ENCODE measurements around the gene CAMKMT.

The CAMKMT gene

GRCh38 chr2:44718431-44718830 is 356.7 kb downstream of the CAMKMT start:
- in situ Hi-C loops (cut with HindIII; ENCODE audit: low sequenced_read_pairs): loop anchor here (5.0 kb wide), 1 partner anchor 84 kb away; no protein-coding TSS in a partner anchor

GRCh38 chr2:44719562-44719961 is 357.8 kb downstream of the CAMKMT start:
- in situ Hi-C loops (cut with HindIII; ENCODE audit: low sequenced_read_pairs): loop anchor here (5.0 kb wide), 1 partner anchor 83 kb away; no protein-coding TSS in a partner anchor

GRCh38 chr2:44722026-44722625 is 360.4 kb downstream of the CAMKMT start:
- in situ Hi-C loops (cut with HindIII; ENCODE audit: low sequenced_read_pairs): no loop called here

- in situ Hi-C loops (cut with HindIII; ENCODE audit: low sequenced_read_pairs): no loop called here
These were observed 362.2 kb downstream of the CAMKMT start for GRCh38 chr2:44723921-44724320.

GRCh38 chr2:44730593-44730992 is 368.8 kb downstream of the CAMKMT start:
- in situ Hi-C loops (cut with HindIII; ENCODE audit: low sequenced_read_pairs): no loop called here

GRCh38 chr2:44731505-44731904 is 369.8 kb downstream of the CAMKMT start:
- in situ Hi-C loops (cut with HindIII; ENCODE audit: low sequenced_read_pairs): no loop called here

- in situ Hi-C loops (cut with HindIII; ENCODE audit: low sequenced_read_pairs): no loop called here
These were observed 374.7 kb downstream of the CAMKMT start for GRCh38 chr2:44736270-44736942.

GRCh38 chr2:44740678-44741077 is 378.9 kb downstream of the CAMKMT start:
- in situ Hi-C loops (cut with HindIII; ENCODE audit: low sequenced_read_pairs): no loop called here

GRCh38 chr2:44741507-44741906 is 379.8 kb downstream of the CAMKMT start:
- in situ Hi-C loops (cut with HindIII; ENCODE audit: low sequenced_read_pairs): no loop called here

GRCh38 chr2:44742057-44742456 is 380.3 kb downstream of the CAMKMT start:
- in situ Hi-C loops (cut with HindIII; ENCODE audit: low sequenced_read_pairs): no loop called here

- in situ Hi-C loops (cut with HindIII; ENCODE audit: low sequenced_read_pairs): no loop called here
These were observed 381.7 kb downstream of the CAMKMT start for GRCh38 chr2:44743473-44743872.

- in situ Hi-C loops (cut with HindIII; ENCODE audit: low sequenced_read_pairs): no loop called here
These were observed 383.5 kb downstream of the CAMKMT start for GRCh38 chr2:44744961-44745892.

- in situ Hi-C loops (cut with HindIII; ENCODE audit: low sequenced_read_pairs): no loop called here
These were observed 384.4 kb downstream of the CAMKMT start for GRCh38 chr2:44745922-44746766.

GRCh38 chr2:44746856-44747615 is 385.3 kb downstream of the CAMKMT start:
- in situ Hi-C loops (cut with HindIII; ENCODE audit: low sequenced_read_pairs): no loop called here

- in situ Hi-C loops (cut with HindIII; ENCODE audit: low sequenced_read_pairs): no loop called here
These were observed 386.0 kb downstream of the CAMKMT start for GRCh38 chr2:44747794-44748193.

GRCh38 chr2:44751754-44752479 is 390.2 kb downstream of the CAMKMT start:
- in situ Hi-C loops (cut with HindIII; ENCODE audit: low sequenced_read_pairs): no loop called here

- in situ Hi-C loops (cut with HindIII; ENCODE audit: low sequenced_read_pairs): no loop called here
These were observed 391.0 kb downstream of the CAMKMT start for GRCh38 chr2:44752761-44753160.

GRCh38 chr2:44753552-44754285 is 392.0 kb downstream of the CAMKMT start:
- in situ Hi-C loops (cut with HindIII; ENCODE audit: low sequenced_read_pairs): no loop called here

- in situ Hi-C loops (cut with HindIII; ENCODE audit: low sequenced_read_pairs): no loop called here
These were observed 396.8 kb downstream of the CAMKMT start for GRCh38 chr2:44758591-44758990.
